ENCODE measurements around the gene ADAT1. TPM values are rescaled to one million over a fixed set of nuclear protein-coding genes. Genes with fewer than 3 reads are reported as not detected.

The ADAT1 gene
- polyA plus RNA-seq, 1 of the 3 experiments (the other 2 are of a cell fraction), result 51.1 TPM

- no peaks in the 10 kb centered on the region for H3K9me3 ChIP-seq
- H2AFZ ChIP-seq (ENCODE audit: low read depth), result peak within 1 kb of the TSS; percentile 88
- H3F3A ChIP-seq (replicated peaks; ENCODE audit: insufficient read depth), result peaks cover 10% of the 10 kb centered on the region
- peaks cover 14 to 16% of the 10 kb centered on the region in 2 experiments; a peak in 3 of 4 replicates for H3K4me1 ChIP-seq (ENCODE audit: control insufficient read depth in 1 of 2, insufficient read depth in 2 of 2, low read depth in 1 of 2, low read length in 1 of 2)
- peak within 1 kb of the TSS; percentile 80 to 88 for H3K4me3 ChIP-seq (ENCODE audit: low read depth in 2 of 2, low read length in 1 of 2)
- peaks cover 43% of the 10 kb centered on the region for H3K79me2 ChIP-seq (ENCODE audit: insufficient read depth)
- H4K20me1 ChIP-seq (ENCODE audit: insufficient read depth), result peaks cover 13% of the 10 kb centered on the region
- no peaks in the 10 kb centered on the region; the same call in 1 of the 2 replicates for H3K27me3 ChIP-seq (ENCODE audit: insufficient read depth)
- H3K9ac ChIP-seq, result peak within 1 kb of the TSS; percentile 86
- peak within 1 kb of the TSS; percentile 99 for H3K4me2 ChIP-seq
- TF ChIP-seq TEAD4 (IDR thresholded peaks at IDR 0.05; ENCODE audit: borderline replicate concordance, insufficient read depth) (no peak), SIN3A (IDR thresholded peaks at IDR 0.05; ENCODE audit: borderline replicate concordance, low read depth, low read length) (0 out of 2 replicates have a peak, but pooled peaks have one; percentile 12), EZH2phosphoT487 (IDR thresholded peaks at IDR 0.05; ENCODE audit: borderline replicate concordance, low read depth) (no peak), YY1 (IDR thresholded peaks at IDR 0.05; ENCODE audit: low read depth) (peak; percentile 68), CHD2 (IDR thresholded peaks at IDR 0.05; ENCODE audit: low read length, partially characterized antibody) (peak; percentile 64), REST (IDR thresholded peaks at IDR 0.05; ENCODE audit: low read depth, low read length) (no peak), POLR2AphosphoS5 (IDR thresholded peaks at IDR 0.05; ENCODE audit: low read depth, low read length) (peak; percentile 74), PBX3 (IDR thresholded peaks at IDR 0.05) (peak; percentile 40), GABPA (IDR thresholded peaks at IDR 0.05; ENCODE audit: low read depth) (peak; percentile 83), USF2 (IDR thresholded peaks at IDR 0.05; ENCODE audit: borderline replicate concordance, low read depth, low read length) (no peak), MXI1 (IDR thresholded peaks at IDR 0.05; ENCODE audit: low read depth, low read length) (peak; percentile 29), NFIC (IDR thresholded peaks at IDR 0.05; ENCODE audit: borderline replicate concordance) (peak; percentile 78)
- peaks cover 29 to 35% of the 10 kb centered on the region in 2 experiments for H3K36me3 ChIP-seq (replicated peaks in 1 of 2; ENCODE audit: control insufficient read depth in 1 of 2, insufficient read depth in 2 of 2, low read length in 1 of 2)
- POLR2A ChIA-PET, result interaction anchor here (1.1 to 1.9 kb wide), 3 partner anchors 10 to 49 kb away, joined by 3 to 10 read pairs (median 5); partner anchors contain the start of gene TMEM231
- CTCF ChIA-PET, result interaction anchor here (1.0 to 2.1 kb wide), 5 partner anchors 17 to 101 kb away, joined by 3 to 7 read pairs (median 4); no protein-coding TSS in a partner anchor
- 1% methylated on average over 38 of the region's 69 CpGs for WGBS (ENCODE audit: low lambda C conversion rate)
- no peaks in the 10 kb centered on the region for H3K9me2 ChIP-seq
- peak; percentile 95 for DNase-seq
- peak within 1 kb of the TSS; percentile 37 to 64; a peak in 2 of 4 replicates for H3K27ac ChIP-seq (ENCODE audit: low read depth in 2 of 2, low read length in 1 of 2)
Observed at GRCh38 chr16:75566040-75566757, 56.9 kb downstream of the ADAT1 start, which contains the start of gene GABARAPL2. TSS of gene GABARAPL2 (plus strand) at chr16:75566379. CDS start at chr16:75566487, 108 bp downstream.
